Nephron (organoid): ENCODE data around the gene TACO1.

Experiments
- H3K27ac Mint-ChIP-seq, 3 experiments: 2 replicates each; pipeline ENCODE4 v1.8.0; 2020; ENCODE audit warnings: mixed read lengths in 3 of 3, mild to moderate bottlenecking in 2 of 3, moderate library complexity in 1 of 3
- H3K27me3 Mint-ChIP-seq: 2 replicates; pipeline ENCODE4 v1.8.0; 2021; ENCODE audit warnings: low read depth, mild to moderate bottlenecking, moderate library complexity, mixed read lengths
- H3K36me3 Mint-ChIP-seq: 2 replicates; pipeline ENCODE4 v1.8.0; 2020; ENCODE audit warnings: low read depth, mixed read lengths
- H3K4me1 Mint-ChIP-seq: 2 replicates; pipeline ENCODE4 v1.8.0; 2020; ENCODE audit warnings: mixed read lengths
- H3K4me3 Mint-ChIP-seq, 3 experiments: 2 replicates each; pipeline ENCODE4 v1.8.0; 2020; ENCODE audit warnings: mild to moderate bottlenecking in 3 of 3, mixed read lengths in 3 of 3, moderate library complexity in 2 of 3
- H3K9me3 Mint-ChIP-seq: 2 replicates; pipeline ENCODE4 v1.8.0; 2020; ENCODE audit warnings: mixed read lengths
- CTCF ChIP-seq, 3 experiments: fragments of 200-600 bp; sonication (generic); IDR thresholded peaks; one replicate each; pipeline ENCODE4 v1.5.0; 2021; ENCODE audit warnings: antibody characterized with exemption in 3 of 3; ENCODE audit not compliant: unreplicated experiment in 3 of 3

TACO1 gene

GRCh38 chr17:63644846-63645245, 44.2 kb downstream of the TACO1 start:
- Mint-ChIP-seq H3K4me3 (no peak overlapping the region), H3K27me3 (no peaks in the 10 kb centered on the region), H3K9me3 (no peaks in the 10 kb centered on the region), H3K36me3 (peaks cover 28% of the 10 kb centered on the region), H3K27ac (no peak overlapping the region), H3K4me1 (no peaks in the 10 kb centered on the region)
- no peak for TF ChIP-seq CTCF (IDR thresholded peaks at IDR 0.05; ENCODE audit: unreplicated experiment in 3 of 3)

GRCh38 chr17:63645775-63646487, 45.2 kb downstream of the TACO1 start:
- Mint-ChIP-seq H3K36me3 (peaks cover 26% of the 10 kb centered on the region), H3K27ac (no peak overlapping the region), H3K27me3 (no peaks in the 10 kb centered on the region), H3K9me3 (no peaks in the 10 kb centered on the region), H3K4me3 (no peak overlapping the region), H3K4me1 (no peaks in the 10 kb centered on the region)
- TF ChIP-seq CTCF (IDR thresholded peaks at IDR 0.05; ENCODE audit: unreplicated experiment in 3 of 3) = no peak

GRCh38 chr17:63646488-63646806, 45.8 kb downstream of the TACO1 start:
- Mint-ChIP-seq H3K4me1 (no peaks in the 10 kb centered on the region), H3K9me3 (no peaks in the 10 kb centered on the region), H3K4me3 (no peak overlapping the region), H3K36me3 (peaks cover 26% of the 10 kb centered on the region), H3K27me3 (no peaks in the 10 kb centered on the region), H3K27ac (no peak overlapping the region)
- TF ChIP-seq CTCF (IDR thresholded peaks at IDR 0.05; ENCODE audit: unreplicated experiment in 3 of 3) = no peak

- no peak for TF ChIP-seq CTCF (IDR thresholded peaks at IDR 0.05; ENCODE audit: unreplicated experiment in 3 of 3)
- Mint-ChIP-seq H3K27ac (no peak overlapping the region), H3K4me1 (no peaks in the 10 kb centered on the region), H3K27me3 (no peaks in the 10 kb centered on the region), H3K36me3 (peaks cover 29% of the 10 kb centered on the region), H3K9me3 (no peaks in the 10 kb centered on the region), H3K4me3 (no peak overlapping the region)
Observed at GRCh38 chr17:63647065-63647725, 46.5 kb downstream of the TACO1 start.

GRCh38 chr17:63647936-63648335, 47.2 kb downstream of the TACO1 start:
- no peak for TF ChIP-seq CTCF (IDR thresholded peaks at IDR 0.05; ENCODE audit: unreplicated experiment in 3 of 3)
- H3K27me3 Mint-ChIP-seq = no peaks in the 10 kb centered on the region
- no peak overlapping the region for H3K4me3 Mint-ChIP-seq
- H3K36me3 Mint-ChIP-seq = peaks cover 36% of the 10 kb centered on the region
- no peaks in the 10 kb centered on the region for H3K9me3 Mint-ChIP-seq
- H3K4me1 Mint-ChIP-seq = no peaks in the 10 kb centered on the region
- H3K27ac Mint-ChIP-seq = no peak overlapping the region

- peaks cover 46% of the 10 kb centered on the region for H3K36me3 Mint-ChIP-seq
- no peaks in the 10 kb centered on the region for H3K27me3 Mint-ChIP-seq
- H3K27ac Mint-ChIP-seq = no peak overlapping the region
- TF ChIP-seq CTCF (IDR thresholded peaks at IDR 0.05; ENCODE audit: unreplicated experiment in 3 of 3) = no peak
- H3K4me3 Mint-ChIP-seq = no peak overlapping the region
- H3K4me1 Mint-ChIP-seq = no peaks in the 10 kb centered on the region
- no peaks in the 10 kb centered on the region for H3K9me3 Mint-ChIP-seq
Observed at GRCh38 chr17:63649813-63650212, 49.1 kb downstream of the TACO1 start.
